SJCRH30 (cell line): ENCODE data around the gene RIPOR3. TPM values are rescaled to one million over a fixed set of nuclear protein-coding genes. Genes with fewer than 3 reads are reported as not detected.
"Not testable (repeated sequence)": the region's sequence is repeated elsewhere in the genome, so short reads cannot be mapped to it uniquely, and the experiment has no call there.

ENCODE experiments used
- DNase-seq, 2 experiments: peaks; one replicate each; pipeline ENCODE4 v3.0.0-alpha.2; 2015 to 2020
- H3K27ac ChIP-seq: fragments of 250-450 bp; sonication (Bioruptor Pico); 2 replicates; pipeline ENCODE4 v1.5.1; 2020; ENCODE audit warnings: mild to moderate bottlenecking, moderate library complexity
- H3K27me3 ChIP-seq: fragments of 250-450 bp; sonication (Bioruptor Pico); 2 replicates; pipeline ENCODE4 v1.5.1; 2020; ENCODE audit warnings: mild to moderate bottlenecking, moderate library complexity
- H3K36me3 ChIP-seq: fragments of 250-450 bp; sonication (Bioruptor Pico); 2 replicates; pipeline ENCODE4 v1.5.1; 2020; ENCODE audit warnings: mild to moderate bottlenecking, moderate library complexity
- H3K4me1 ChIP-seq: fragments of 250-450 bp; sonication (Bioruptor Pico); 2 replicates; pipeline ENCODE4 v1.5.1; 2020; ENCODE audit warnings: mild to moderate bottlenecking, moderate library complexity
- H3K4me3 ChIP-seq: fragments of 250-450 bp; sonication (Bioruptor Pico); 2 replicates; pipeline ENCODE4 v1.5.1; 2020; ENCODE audit warnings: mild to moderate bottlenecking, moderate library complexity
- H3K9me3 ChIP-seq: fragments of 250-450 bp; sonication (Bioruptor Pico); replicated peaks from 2 replicates; pipeline ENCODE4 v1.5.1; 2020; ENCODE audit warnings: mild to moderate bottlenecking, moderate library complexity
- total RNA-seq: library from RNA; depleted of rRNA; stranded (reverse); fragments of >200 nt; shearing (Covaris generic); gene quantifications from 2 replicates; pipeline ENCODE4 v1.2.3, GENCODE V29; 2014

The RIPOR3 gene
- total RNA-seq, 1 experiment from 2014 or later = 2.6 TPM

DNA sequence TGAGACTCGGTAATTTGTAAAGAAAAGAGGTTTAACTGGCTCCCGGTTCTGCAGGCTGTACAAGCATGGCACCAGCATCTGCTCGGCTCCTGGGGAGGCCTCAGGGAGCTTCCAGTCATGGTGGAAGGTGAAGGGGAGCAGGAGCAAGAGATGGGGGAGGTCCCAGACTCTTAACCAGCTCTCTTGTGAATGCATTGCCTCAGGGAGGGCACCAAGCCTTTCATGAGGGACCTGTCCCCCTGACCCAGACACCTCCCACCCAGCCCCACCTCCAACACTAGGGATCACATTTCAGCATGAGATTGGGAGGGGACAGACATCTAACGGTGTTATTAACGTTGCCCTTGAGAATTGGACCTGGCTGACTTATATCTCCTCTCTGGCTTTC lies 112.6 kb downstream of the RIPOR3 start:
- Histone ChIP-seq H3K4me3 (no peak overlapping the region), H3K27ac (no peak overlapping the region), H3K4me1 (no peaks in the 10 kb centered on the region), H3K9me3 (no peaks in the 10 kb centered on the region), H3K27me3 (no peaks in the 10 kb centered on the region), H3K36me3 (peaks cover 70% of the 10 kb centered on the region)
- DNase-seq = no peak

DNA sequence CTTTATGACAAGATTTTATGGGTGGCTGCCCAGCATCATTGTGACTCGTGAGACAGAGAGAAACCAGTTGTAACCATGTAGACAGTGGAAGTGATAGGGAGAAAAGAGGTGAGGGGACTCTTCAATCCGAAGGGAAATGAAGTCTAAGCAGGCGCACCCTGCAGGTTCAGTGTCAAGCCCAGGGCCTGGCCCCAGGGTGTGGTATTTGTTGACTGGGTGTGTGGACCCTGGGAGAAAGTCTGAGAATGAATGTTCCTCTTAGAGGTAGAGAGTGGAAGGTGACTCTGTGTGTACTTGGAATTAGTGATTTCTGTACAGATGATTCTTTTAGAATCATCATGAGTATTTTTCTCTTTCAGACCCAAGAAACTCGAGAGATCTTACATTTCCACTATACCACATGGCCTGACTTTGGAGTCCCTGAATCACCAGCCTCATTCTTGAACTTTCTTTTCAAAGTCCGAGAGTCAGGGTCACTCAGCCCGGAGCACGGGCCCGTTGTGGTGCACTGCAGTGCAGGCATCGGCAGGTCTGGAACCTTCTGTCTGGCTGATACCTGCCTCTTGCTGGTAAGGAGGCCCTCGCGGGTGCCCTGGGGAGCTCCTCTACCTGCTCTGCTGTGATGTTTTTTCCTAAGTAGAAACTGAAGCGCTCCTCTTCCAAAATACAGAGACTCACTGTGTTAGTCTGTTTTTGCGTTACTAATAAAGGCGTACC lies 113.1 kb downstream of the RIPOR3 start:
- no peaks in the 10 kb centered on the region for H3K4me1 ChIP-seq
- H3K27me3 ChIP-seq = no peaks in the 10 kb centered on the region
- H3K36me3 ChIP-seq = peaks cover 65% of the 10 kb centered on the region
- no peaks in the 10 kb centered on the region for H3K9me3 ChIP-seq
- DNase-seq = no peak
- no peak overlapping the region for H3K4me3 ChIP-seq
- no peak overlapping the region for H3K27ac ChIP-seq

DNA sequence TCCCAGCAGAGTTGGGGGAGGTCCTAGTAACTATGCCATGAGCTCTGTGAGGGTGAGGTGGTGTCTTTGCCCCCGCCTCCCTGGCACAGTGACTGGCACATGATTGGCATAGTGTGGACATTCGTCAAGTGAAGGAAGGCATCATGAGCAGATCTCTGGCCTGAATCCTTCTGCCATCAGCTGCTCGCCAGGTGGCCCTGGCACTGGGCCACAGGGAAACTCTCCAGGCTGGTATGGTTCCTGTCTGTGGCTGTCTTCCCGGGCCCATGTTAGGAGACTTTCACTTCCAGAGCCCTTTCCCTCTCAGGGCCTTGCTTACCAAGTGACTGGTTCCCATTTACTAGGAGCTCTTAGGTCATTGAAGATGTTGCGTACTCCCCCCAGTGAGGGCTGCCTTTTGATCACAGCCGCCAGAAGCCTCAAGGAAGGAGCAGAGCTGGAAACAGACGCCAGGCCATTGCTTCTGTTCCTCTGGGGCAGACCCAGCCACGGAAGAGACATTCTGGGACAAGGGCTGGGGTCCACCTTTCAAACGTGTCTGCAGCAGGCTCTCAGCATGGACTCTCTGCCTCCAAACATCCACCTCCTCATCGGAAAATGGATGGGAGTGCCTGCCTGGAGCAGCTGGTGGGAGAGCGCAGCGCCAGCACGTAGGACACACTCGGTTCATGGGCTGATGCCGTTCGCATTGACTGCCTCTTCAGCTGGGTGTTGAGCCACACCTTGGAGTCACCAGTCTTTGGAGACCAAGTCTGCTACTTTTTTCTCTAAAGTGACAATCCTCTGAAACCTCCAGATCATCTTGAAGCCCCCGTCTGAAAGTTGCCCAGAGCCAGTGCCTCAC lies 113.9 kb downstream of the RIPOR3 start:
- Histone ChIP-seq H3K4me3 (no peak overlapping the region), H3K36me3 (peaks cover 64% of the 10 kb centered on the region)
- DNase-seq = no peak

DNA sequence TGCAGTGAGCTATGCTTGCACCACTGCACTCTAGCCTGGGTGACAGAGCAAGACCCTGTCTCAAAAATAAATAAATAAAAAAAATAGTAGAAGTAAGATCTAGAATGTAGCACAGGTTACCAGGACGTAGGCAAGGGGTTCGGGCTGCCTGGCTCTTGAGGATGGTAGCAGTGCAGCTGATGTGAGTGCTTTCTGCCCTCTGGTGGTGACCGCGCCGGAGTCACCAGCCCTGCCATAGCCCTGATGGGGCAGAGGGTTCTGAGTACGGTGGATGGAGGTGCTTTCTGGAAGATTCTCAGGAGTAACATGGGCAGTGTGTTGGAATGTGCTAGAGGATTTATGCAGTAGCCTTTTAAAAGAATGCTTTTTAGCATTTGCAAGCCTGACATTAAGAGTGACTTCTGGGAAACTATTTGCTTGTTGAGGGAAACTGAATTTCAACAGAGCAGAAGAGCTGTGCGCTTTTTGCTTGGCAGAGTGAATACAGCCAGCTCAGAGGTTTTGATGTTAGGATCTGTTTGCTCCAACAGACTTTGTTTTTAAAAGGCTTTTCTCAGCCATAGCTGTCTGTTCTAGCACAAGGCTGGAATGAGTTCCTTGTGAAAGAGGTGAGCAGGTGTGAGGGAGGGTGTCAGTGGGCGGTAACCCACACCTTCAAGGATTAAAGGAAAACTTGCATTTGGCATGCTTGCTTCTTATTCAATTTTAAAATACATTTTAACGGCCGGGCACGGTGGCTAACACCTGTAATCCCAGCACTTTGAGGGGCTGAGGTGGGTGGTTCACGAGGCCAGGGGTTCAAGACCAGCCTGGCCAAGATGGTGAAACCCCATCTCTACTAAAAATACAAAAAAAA lies 115.2 kb downstream of the RIPOR3 start:
- no peak overlapping the region for H3K4me3 ChIP-seq
- H3K4me1 ChIP-seq = no peaks in the 10 kb centered on the region
- no peaks in the 10 kb centered on the region for H3K27me3 ChIP-seq
- DNase-seq = peak; percentile 59 to 67
- no peak overlapping the region for H3K27ac ChIP-seq
- no peaks in the 10 kb centered on the region for H3K9me3 ChIP-seq
- H3K36me3 ChIP-seq = peaks cover 54% of the 10 kb centered on the region

More for the DNA sequence above, 113.9 kb downstream of the RIPOR3 start:
- Histone ChIP-seq H3K27ac (no peak overlapping the region), H3K9me3 (no peaks in the 10 kb centered on the region), H3K27me3 (no peaks in the 10 kb centered on the region), H3K4me1 (no peaks in the 10 kb centered on the region)

DNA sequence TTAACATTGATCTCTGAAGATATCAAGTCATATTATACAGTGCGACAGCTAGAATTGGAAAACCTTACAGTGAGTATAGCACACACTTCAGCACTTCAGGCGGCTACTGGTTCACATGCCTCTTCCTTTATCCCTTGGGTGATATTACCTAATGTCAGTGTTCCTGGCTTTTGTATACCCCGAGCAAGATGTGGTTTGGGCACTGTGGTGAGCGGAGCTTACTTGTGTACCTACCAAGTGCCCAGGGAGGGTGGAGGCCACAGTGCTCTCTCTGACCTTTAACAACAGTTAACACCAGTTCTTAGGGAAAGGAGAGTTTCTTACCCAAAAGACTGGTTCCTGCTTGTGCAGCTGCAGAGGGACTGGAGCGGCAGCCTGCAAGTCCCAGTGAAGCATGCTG lies 116.8 kb downstream of the RIPOR3 start:
- Histone ChIP-seq H3K4me1 (no peaks in the 10 kb centered on the region), H3K9me3 (no peaks in the 10 kb centered on the region), H3K27me3 (no peaks in the 10 kb centered on the region), H3K4me3 (no peak overlapping the region), H3K36me3 (peaks cover 40% of the 10 kb centered on the region), H3K27ac (no peak overlapping the region)
- no peak for DNase-seq

DNA sequence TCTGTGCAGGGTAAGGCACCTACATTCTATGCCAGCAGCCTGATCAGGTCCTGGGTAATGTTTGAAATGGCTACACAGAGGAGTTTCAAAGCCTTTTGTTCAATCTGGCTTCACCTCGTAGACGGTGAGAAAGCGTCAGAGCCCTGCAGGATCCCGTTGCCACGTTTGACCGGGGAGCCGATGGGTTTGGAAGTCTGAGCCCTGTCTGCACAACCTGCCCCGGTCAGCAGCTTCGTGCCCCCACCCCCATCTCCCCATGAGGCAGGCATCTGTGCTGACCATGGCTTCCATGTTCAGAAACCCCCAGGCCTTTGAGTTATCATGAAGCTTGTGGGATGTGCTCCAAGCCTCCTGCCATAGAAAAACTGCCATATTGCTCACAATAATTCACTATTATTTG lies 117.2 kb downstream of the RIPOR3 start:
- Histone ChIP-seq H3K4me3 (no peak overlapping the region), H3K27ac (no peak overlapping the region), H3K9me3 (no peaks in the 10 kb centered on the region), H3K27me3 (no peaks in the 10 kb centered on the region), H3K36me3 (peaks cover 38% of the 10 kb centered on the region), H3K4me1 (no peaks in the 10 kb centered on the region)
- DNase-seq = no peak

DNA sequence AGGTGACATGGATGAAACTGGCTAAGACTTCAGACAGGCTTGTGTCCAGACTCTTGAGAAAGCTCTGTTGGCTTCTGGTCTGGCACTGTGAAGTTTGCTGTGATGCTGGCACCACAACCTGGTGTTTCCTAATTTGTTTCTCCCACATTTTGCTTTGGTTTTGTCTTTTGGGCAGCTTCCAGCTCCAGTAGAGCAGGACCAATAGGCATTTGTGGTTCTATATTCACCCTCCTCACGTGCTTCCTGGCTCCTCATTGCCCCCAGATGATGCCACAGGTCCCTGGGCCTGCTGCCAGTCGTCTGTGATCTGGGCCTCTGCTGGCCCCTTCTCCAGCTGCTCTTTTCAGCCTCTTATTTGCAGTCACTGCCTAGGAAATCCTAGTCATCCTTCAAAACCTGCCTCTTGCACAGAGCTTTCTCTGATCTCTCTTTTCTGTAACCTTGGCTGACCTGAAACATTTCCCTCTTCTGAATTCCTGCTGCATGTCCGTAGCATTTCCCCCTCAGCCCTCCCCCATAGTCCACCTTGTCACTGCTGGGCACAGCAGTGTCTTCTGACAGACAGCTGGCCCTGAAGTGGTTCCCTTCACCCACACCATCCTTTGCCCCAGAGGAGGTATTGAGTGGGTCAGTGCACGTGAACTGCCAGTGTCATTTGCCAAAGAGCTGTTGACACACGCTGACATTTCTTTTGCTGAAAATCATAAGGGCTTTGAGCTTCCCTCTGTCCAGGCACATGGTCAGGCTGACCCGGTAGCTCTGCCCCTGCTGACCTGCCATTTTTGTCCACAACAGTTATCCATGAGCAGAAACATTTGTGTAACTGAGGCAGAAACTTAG lies 118.2 kb downstream of the RIPOR3 start:
- no peaks in the 10 kb centered on the region for H3K27me3 ChIP-seq
- H3K4me1 ChIP-seq = no peaks in the 10 kb centered on the region
- no peak for DNase-seq
- no peak overlapping the region for H3K27ac ChIP-seq
- peaks cover 38% of the 10 kb centered on the region for H3K36me3 ChIP-seq
- H3K4me3 ChIP-seq = no peak overlapping the region
- no peaks in the 10 kb centered on the region for H3K9me3 ChIP-seq

DNA sequence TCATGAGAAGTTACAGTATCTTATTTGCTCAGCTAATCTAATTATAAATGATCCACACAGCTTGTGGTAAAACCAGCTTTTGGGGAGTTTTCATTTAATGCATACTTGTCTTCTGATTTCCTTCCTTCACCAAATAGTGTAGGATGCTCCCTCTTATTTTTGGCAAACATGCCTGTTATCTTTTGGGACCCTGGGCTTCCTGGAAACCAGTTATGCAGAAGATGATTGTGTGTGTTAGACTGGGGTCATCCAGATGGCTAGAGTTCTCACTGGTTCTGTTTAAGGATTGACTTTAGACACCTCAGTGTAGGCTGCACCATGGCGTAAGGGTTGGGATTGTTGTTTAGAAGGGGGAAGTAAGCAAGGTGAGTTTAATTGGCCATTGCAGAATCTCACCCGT lies 119.9 kb downstream of the RIPOR3 start:
- H3K4me1 ChIP-seq = no peaks in the 10 kb centered on the region
- H3K27ac ChIP-seq = no peak overlapping the region

DNA sequence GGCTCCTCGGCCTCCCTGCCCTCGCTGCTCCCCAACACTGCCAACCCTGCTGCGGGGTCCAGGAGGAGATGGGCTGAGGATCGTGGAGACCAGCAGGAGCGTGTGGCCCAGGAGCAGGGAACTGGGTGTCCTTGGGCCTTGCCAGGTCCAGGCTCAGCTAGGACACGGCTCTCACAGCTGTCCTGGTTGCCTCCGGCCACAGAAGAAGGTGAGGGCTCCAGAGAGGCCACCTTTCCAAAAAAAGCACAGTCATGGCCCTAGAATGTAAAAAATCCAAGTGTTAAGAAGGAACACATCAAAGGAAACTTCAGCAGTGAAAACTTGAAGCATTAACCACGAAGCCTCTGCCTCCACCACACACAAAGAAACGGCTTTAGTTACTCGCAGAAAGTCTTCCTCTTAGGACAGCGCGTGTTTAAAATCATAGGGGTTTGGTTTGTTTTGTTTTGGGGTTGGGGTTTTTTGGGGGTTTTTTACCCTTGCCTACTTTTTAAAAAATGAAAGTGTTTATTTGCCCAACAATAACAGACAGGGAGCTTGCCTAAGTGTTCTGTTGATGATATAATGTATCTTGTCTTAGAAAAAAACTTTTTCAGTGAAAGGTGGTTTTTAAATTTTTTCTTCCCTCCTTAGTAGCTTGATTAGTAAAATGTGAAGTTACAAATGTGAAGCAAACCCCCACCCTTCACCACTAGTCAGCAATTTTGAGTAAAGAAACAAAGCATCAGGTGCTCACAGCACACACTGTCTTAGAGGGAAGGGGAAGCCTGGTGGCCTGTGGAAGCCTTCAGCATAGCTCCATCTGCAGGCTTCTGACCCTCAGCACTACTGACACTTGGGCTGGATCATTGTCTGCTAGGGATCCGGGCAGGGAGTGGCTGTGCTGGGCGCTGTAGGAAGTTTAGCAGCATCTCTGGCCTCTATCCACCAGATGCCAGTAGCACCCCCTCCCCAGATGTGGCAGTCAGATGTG lies 121.2 kb downstream of the RIPOR3 start:
- no peak for DNase-seq
- H3K9me3 ChIP-seq = no peaks in the 10 kb centered on the region
- no peak overlapping the region for H3K27ac ChIP-seq
- no peaks in the 10 kb centered on the region for H3K4me1 ChIP-seq
- peaks cover 33% of the 10 kb centered on the region for H3K36me3 ChIP-seq
- H3K4me3 ChIP-seq = no peak overlapping the region
- H3K27me3 ChIP-seq = no peaks in the 10 kb centered on the region

More for the DNA sequence above, 119.9 kb downstream of the RIPOR3 start:
- Histone ChIP-seq H3K9me3 (no peaks in the 10 kb centered on the region), H3K27me3 (no peaks in the 10 kb centered on the region), H3K4me3 (no peak overlapping the region), H3K36me3 (peaks cover 33% of the 10 kb centered on the region)
- no peak for DNase-seq

DNA sequence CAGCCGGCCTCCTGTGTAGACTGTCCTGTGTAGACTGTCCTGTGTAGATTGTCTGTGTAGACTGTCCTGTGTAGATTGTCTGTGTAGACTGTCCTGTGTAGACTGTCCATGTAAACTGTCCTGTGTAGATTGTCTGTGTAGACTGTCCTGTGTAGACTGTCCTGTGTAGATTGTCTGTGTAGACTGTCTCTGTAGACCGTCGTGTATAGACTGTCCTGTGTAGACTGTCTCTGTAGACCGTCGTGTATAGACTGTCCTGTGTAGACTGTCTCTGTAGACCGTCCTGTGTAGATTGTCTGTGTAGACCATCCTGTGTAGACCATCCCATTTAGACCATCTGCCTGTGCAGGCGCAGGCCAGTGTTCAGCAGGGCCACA lies 121.9 kb downstream of the RIPOR3 start:
- not testable (repeated sequence) for H3K27me3 ChIP-seq, DNase-seq, H3K27ac ChIP-seq, H3K4me3 ChIP-seq, H3K4me1 ChIP-seq, H3K9me3 ChIP-seq
- peaks cover 33% of the 10 kb centered on the region for H3K36me3 ChIP-seq

DNA sequence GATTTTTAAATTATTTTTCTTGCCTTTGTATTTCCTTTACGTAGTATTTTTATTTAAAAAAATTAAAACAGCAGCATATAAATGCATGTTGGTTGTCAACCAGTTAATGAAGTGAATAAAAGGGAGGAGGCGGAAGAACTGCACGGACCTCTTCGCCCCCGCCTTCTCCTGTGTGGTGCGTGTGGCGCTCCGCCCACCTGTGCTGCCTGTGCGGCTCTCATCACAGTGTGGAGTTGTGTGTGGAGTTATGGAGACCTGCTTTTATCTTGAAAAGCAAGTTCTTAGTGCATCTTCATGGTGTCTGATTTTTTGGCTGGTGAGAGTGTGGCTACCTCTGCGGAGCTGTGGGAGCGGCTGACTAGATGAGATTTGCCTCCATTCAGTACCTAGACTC lies 122.8 kb downstream of the RIPOR3 start:
- H3K27me3 ChIP-seq = no peaks in the 10 kb centered on the region
- peaks cover 31% of the 10 kb centered on the region for H3K36me3 ChIP-seq
- H3K4me1 ChIP-seq = no peaks in the 10 kb centered on the region
- H3K4me3 ChIP-seq = no peak overlapping the region
- no peak for DNase-seq
- H3K27ac ChIP-seq = no peak overlapping the region
- no peaks in the 10 kb centered on the region for H3K9me3 ChIP-seq

DNA sequence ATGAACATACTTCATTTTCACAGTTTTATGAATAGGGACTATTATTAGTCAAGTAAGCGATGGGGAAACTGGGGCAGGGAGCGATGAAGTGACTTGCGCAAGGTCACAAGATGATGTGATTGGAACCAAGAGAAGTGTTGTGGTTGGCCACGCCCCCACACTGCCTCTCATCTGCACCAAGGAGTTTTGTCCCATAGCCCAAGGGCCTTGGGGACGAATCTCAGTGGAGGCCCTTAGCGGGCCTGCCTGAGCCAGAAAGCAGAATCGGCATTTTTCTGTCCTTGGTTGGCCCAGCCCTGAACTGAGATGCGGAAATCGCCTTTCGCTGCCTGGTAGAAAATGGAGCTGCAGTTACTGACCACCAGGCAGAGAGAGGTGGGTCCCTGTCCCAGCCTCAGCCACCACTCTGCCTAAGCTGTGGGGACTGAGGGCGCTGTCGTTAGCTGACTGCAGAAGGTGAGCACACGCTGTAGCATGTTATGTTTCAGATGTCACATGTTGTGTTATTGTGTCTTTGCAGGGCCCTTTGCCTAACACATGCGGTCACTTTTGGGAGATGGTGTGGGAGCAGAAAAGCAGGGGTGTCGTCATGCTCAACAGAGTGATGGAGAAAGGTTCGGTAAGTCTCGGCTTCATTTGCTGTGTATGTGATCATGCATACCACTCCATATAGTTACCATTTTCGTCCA lies 123.3 kb downstream of the RIPOR3 start:
- no peak overlapping the region for H3K4me3 ChIP-seq
- H3K4me1 ChIP-seq = no peaks in the 10 kb centered on the region
- H3K27me3 ChIP-seq = no peaks in the 10 kb centered on the region
- no peaks in the 10 kb centered on the region for H3K9me3 ChIP-seq
- no peak overlapping the region for H3K27ac ChIP-seq
- DNase-seq = no peak
- H3K36me3 ChIP-seq = peaks cover 36% of the 10 kb centered on the region

DNA sequence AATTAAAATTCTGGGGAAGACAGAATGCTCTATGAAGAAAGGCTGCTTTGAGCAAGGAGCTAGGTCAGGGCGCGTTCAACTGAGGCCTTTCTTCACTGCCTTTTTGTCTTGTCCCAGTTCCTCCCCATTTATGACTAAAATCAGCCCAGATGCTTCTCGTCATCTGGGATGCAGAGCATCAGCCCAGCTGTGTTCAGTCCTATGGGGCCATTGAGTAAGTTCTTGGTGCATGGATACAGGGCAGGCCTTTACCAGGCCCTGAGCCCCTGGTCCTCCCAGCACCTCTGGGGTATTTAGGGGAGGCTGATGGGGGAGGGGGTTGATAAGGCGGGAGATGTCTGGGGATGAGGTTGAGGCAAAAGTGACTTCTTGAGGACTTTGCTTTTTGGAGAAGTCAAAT lies 125.5 kb downstream of the RIPOR3 start:
- Histone ChIP-seq H3K4me1 (peaks cover 16% of the 10 kb centered on the region), H3K36me3 (peaks cover 47% of the 10 kb centered on the region), H3K9me3 (no peaks in the 10 kb centered on the region), H3K27me3 (no peaks in the 10 kb centered on the region), H3K4me3 (no peak overlapping the region), H3K27ac (no peak overlapping the region)
- DNase-seq = no peak
